ENCODE measurements around the gene RPS6KA2. TPM values are rescaled to one million over a fixed set of nuclear protein-coding genes. Genes with fewer than 3 reads are reported as not detected.

Gene RPS6KA2
- total RNA-seq, 3 donors from 2014 or later (not counting 1 experiment from before 2014, with no cell fraction given): 2.8 to 4.5 (median 2.9) TPM

DNA sequence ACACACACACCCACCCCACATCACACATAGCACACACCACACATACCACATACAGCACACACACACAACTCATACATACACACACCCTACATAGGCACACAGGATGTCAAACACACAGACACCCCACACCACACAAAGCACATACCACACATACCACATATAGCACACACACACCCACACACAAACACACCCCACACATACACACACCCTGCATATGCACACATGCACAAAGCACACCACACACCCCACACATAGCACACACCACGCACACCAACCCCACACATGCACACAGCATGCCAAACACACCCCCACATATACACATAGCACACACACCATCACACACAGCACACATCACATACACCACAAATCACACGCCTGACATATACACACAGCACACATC lies 119.7 kb downstream of the RPS6KA2 start:
- ATAC-seq: peak in 1 of 3 donors; percentile 19
- peaks cover 0 to 3% of the 10 kb centered on the region in 2 donors for H3K4me1 Mint-ChIP-seq
- H3K9me3 Mint-ChIP-seq: no peaks in the 10 kb centered on the region
- no peaks in the 10 kb centered on the region for H3K9me3 ChIP-seq (ENCODE audit: control insufficient read depth, insufficient read depth, low read length)
- H3K27me3 Mint-ChIP-seq (ENCODE audit: low read depth in 2 of 2): no peaks in the 10 kb centered on the region
- WGBS (ENCODE audit: insufficient coverage): 96% methylated on average over 2 of the region's 2 CpGs
- no peaks in the 10 kb centered on the region for H3K36me3 ChIP-seq (ENCODE audit: control insufficient read depth, insufficient read depth, low read length)
- TF ChIP-seq, protein P1, sequence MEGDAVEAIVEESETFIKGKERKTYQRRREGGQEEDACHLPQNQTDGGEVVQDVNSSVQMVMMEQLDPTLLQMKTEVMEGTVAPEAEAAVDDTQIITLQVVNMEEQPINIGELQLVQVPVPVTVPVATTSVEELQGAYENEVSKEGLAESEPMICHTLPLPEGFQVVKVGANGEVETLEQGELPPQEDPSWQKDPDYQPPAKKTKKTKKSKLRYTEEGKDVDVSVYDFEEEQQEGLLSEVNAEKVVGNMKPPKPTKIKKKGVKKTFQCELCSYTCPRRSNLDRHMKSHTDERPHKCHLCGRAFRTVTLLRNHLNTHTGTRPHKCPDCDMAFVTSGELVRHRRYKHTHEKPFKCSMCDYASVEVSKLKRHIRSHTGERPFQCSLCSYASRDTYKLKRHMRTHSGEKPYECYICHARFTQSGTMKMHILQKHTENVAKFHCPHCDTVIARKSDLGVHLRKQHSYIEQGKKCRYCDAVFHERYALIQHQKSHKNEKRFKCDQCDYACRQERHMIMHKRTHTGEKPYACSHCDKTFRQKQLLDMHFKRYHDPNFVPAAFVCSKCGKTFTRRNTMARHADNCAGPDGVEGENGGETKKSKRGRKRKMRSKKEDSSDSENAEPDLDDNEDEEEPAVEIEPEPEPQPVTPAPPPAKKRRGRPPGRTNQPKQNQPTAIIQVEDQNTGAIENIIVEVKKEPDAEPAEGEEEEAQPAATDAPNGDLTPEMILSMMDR (IDR thresholded peaks at IDR 0.05): no peak
- H3K4me3 ChIP-seq (ENCODE audit: low read length): no peak overlapping the region
- H3K27ac ChIP-seq (ENCODE audit: low read length): no peak overlapping the region
- H3K4me1 ChIP-seq (ENCODE audit: control insufficient read depth, insufficient read depth, low read length): no peaks in the 10 kb centered on the region
- intact Hi-C loops (cut with micrococcal nuclease): no loop called here
- no peak overlapping the region for H3K27ac Mint-ChIP-seq
- H3K36me3 Mint-ChIP-seq: no peaks in the 10 kb centered on the region
- H3K4me3 Mint-ChIP-seq: no peak overlapping the region
- no peak for DNase-seq
- no peaks in the 10 kb centered on the region for H3K27me3 ChIP-seq (ENCODE audit: control insufficient read depth, insufficient read depth, low read length)

- Mint-ChIP-seq H3K27me3 (ENCODE audit: low read depth in 2 of 2) (no peaks in the 10 kb centered on the region), H3K36me3 (no peaks in the 10 kb centered on the region), H3K27ac (no peak overlapping the region), H3K4me3 (no peak overlapping the region), H3K4me1 (peaks cover 0 to 3% of the 10 kb centered on the region in 2 donors), H3K9me3 (no peaks in the 10 kb centered on the region)
- Histone ChIP-seq H3K27ac (ENCODE audit: low read length) (no peak overlapping the region), H3K4me3 (ENCODE audit: low read length) (no peak overlapping the region), H3K27me3 (ENCODE audit: control insufficient read depth, insufficient read depth, low read length) (no peaks in the 10 kb centered on the region), H3K9me3 (ENCODE audit: control insufficient read depth, insufficient read depth, low read length) (no peaks in the 10 kb centered on the region), H3K4me1 (ENCODE audit: control insufficient read depth, insufficient read depth, low read length) (no peaks in the 10 kb centered on the region), H3K36me3 (ENCODE audit: control insufficient read depth, insufficient read depth, low read length) (no peaks in the 10 kb centered on the region)
- ATAC-seq (no peak), DNase-seq (no peak)
- TF ChIP-seq, protein P1 (IDR thresholded peaks at IDR 0.05): no peak
- intact Hi-C loops (cut with micrococcal nuclease): no loop called here
- 96% methylated on average over 28 of the region's 28 CpGs for whole genome bisulfite sequencing (ENCODE audit: insufficient coverage)
Measured at GRCh38 chr6:166505133-166505905, 121.7 kb downstream of the RPS6KA2 start.

DNA sequence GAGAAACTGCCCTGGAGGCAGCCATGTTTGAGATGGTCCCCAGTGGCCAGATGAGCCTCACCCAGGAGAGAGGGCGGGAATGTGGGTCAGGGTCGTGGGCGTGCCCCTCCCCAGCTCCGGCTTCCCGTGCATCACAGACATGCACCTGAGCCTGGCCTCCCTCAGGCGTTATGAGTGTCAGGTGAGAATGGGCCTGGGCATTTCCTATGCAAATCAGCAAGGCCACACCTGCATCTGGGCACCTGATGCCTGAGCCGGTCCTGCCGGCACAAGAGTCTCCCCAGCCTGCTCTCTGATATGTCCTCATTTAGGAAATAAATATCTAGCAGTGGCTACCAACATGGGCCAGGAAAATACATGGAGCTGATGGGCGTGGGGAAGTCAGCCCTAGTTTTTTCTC lies 123.0 kb downstream of the RPS6KA2 start:
- peaks cover 0 to 3% of the 10 kb centered on the region in 2 donors for H3K4me1 Mint-ChIP-seq
- no peaks in the 10 kb centered on the region for H3K27me3 Mint-ChIP-seq (ENCODE audit: low read depth in 2 of 2)
- Histone ChIP-seq H3K4me1 (ENCODE audit: control insufficient read depth, insufficient read depth, low read length) (no peaks in the 10 kb centered on the region), H3K27me3 (ENCODE audit: control insufficient read depth, insufficient read depth, low read length) (no peaks in the 10 kb centered on the region), H3K9me3 (ENCODE audit: control insufficient read depth, insufficient read depth, low read length) (no peaks in the 10 kb centered on the region), H3K4me3 (ENCODE audit: low read length) (no peak overlapping the region), H3K36me3 (ENCODE audit: control insufficient read depth, insufficient read depth, low read length) (no peaks in the 10 kb centered on the region), H3K27ac (ENCODE audit: low read length) (no peak overlapping the region)
- H3K27ac Mint-ChIP-seq: no peak overlapping the region
- DNase-seq: no peak
- WGBS (ENCODE audit: insufficient coverage): 91% methylated on average over 9 of the region's 9 CpGs
- no peak overlapping the region for H3K4me3 Mint-ChIP-seq
- intact Hi-C loops (cut with micrococcal nuclease): no loop called here
- no peak for ATAC-seq
- no peaks in the 10 kb centered on the region for H3K9me3 Mint-ChIP-seq
- TF ChIP-seq, protein P1 (IDR thresholded peaks at IDR 0.05): no peak
- no peaks in the 10 kb centered on the region for H3K36me3 Mint-ChIP-seq

Data from natural killer cell (primary cell).